Measurements from ENCODE around the gene NME3.

NME3 gene

DNA sequence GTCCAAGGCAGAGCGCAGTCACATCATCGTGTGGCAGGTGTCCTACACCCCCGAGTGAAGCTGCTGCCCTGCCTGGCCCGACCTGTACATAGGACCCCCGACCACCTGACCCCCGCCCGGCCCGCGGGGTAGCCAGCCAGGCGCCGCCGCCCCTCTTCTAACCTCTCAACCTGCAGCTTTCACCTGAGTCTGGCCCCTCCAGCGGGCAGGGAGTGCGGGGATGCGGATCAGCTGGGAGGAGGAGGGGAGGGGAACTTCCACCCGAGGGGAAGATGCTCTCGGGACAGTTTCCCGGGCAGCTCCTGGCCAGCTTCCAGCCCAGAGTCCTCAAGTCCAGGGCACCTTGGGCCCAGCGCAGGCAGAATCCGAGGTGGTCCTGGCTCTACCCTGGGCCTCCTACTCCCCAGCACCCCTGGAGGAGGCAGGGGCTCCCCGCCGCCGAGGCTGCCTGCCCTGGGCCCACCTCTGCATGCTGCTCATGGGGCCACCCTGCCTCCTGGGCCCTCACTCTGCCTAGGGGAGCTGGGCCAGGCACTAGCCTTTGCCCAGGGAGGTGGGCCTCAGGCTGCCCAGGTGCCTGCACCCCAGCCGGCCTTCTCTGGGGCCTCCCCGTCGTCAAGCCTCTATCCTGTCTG lies 2.5 kb downstream of the NME3 start:
- no peaks in the 10 kb centered on the region for H3K9me3 ChIP-seq (ENCODE audit: control insufficient read depth, low read length)
- no peak overlapping the region for H3K4me3 ChIP-seq (ENCODE audit: insufficient read depth, low read depth, low read length, poor library complexity, severe bottlenecking)
- H3K27me3 ChIP-seq (replicated peaks; ENCODE audit: control insufficient read depth, insufficient read depth, low read length, poor library complexity, severe bottlenecking), result no peaks in the 10 kb centered on the region
- H3K36me3 ChIP-seq (ENCODE audit: control insufficient read depth, insufficient read depth, low read length), result peaks cover 43% of the 10 kb centered on the region
- DNase-seq, result no peak
- peaks cover 19% of the 10 kb centered on the region for H3K4me1 ChIP-seq (ENCODE audit: control insufficient read depth, insufficient read depth, low read length, poor library complexity, severe bottlenecking)
- no peak overlapping the region for H3K27ac ChIP-seq (ENCODE audit: insufficient read depth, low read length, poor library complexity, severe bottlenecking)

DNA sequence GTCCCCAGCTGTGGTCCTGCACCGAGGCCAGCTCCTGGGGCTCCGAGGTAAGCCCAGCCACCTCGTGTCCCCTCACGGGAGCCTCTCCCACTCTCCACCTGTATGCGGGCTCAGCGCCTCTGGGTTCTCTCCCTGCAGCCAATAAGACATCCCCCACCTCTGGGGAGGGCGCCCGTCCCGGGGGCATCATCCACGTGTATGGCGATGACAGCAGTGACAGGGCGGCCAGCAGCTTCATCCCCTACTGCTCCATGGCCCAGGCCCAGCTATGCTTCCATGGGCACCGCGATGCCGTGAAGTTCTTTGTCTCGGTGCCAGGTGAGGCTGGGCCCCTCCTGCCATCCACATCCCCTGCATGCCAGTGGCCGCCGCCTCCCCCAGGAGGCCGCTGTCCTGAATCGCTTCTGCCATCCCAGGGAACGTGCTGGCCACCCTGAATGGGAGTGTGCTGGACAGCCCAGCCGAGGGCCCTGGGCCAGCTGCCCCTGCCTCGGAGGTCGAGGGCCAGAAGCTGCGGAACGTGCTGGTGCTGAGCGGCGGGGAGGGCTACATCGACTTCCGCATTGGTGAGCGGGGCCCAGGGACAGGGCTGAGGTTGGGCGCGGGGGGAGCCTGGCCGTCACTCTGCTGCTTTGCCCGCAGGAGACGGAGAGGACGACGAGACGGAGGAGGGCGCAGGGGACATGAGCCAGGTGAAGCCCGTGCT lies 3.1 kb downstream of the NME3 start:
- H3K4me3 ChIP-seq (ENCODE audit: insufficient read depth, low read depth, low read length, poor library complexity, severe bottlenecking), result no peak overlapping the region
- no peak overlapping the region for H3K27ac ChIP-seq (ENCODE audit: insufficient read depth, low read length, poor library complexity, severe bottlenecking)
- H3K9me3 ChIP-seq (ENCODE audit: control insufficient read depth, low read length), result no peaks in the 10 kb centered on the region
- peaks cover 46% of the 10 kb centered on the region for H3K36me3 ChIP-seq (ENCODE audit: control insufficient read depth, insufficient read depth, low read length)
- H3K4me1 ChIP-seq (ENCODE audit: control insufficient read depth, insufficient read depth, low read length, poor library complexity, severe bottlenecking), result peaks cover 15% of the 10 kb centered on the region
- DNase-seq, result no peak
- no peaks in the 10 kb centered on the region for H3K27me3 ChIP-seq (replicated peaks; ENCODE audit: control insufficient read depth, insufficient read depth, low read length, poor library complexity, severe bottlenecking)

DNA sequence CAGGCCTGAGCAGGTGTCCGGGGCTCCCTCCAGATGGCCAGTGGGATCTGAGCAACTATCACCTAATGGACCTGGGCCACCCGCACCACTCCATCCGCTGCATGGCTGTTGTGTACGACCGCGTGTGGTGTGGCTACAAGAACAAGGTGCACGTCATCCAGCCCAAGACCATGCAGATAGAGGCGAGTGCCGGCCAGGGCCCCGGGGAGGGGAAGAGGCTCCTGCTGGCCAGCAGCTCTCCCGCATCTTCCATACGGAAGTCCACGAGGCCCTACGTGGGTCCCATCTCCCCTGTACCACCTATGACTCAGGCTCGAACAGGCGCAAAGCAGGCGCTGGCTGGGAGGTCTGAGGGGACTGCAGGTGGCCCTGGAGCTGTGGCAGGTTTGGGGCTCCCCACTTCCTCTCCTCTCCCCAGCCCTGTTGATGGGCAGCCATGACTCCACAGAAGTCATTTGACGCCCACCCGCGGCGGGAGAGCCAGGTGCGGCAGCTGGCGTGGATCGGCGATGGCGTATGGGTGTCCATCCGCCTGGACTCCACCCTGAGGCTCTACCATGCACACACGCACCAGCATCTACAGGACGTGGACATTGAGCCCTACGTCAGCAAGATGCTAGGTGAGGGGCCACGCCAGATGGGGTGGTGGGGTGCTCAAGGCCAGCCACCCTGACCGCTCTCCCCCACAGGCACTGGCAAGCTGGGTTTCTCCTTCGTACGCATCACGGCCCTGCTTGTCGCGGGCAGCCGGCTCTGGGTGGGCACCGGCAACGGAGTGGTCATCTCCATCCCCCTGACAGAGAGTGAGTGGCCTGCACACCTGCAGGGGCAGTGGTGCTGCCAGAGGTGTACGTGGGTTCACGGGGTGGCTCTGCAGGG lies 4.0 kb downstream of the NME3 start:
- H3K27ac ChIP-seq (ENCODE audit: insufficient read depth, low read length, poor library complexity, severe bottlenecking), result no peak overlapping the region
- H3K4me1 ChIP-seq (ENCODE audit: control insufficient read depth, insufficient read depth, low read length, poor library complexity, severe bottlenecking), result peaks cover 13% of the 10 kb centered on the region
- H3K4me3 ChIP-seq (ENCODE audit: insufficient read depth, low read depth, low read length, poor library complexity, severe bottlenecking), result no peak overlapping the region
- DNase-seq, result no peak
- peaks cover 53% of the 10 kb centered on the region for H3K36me3 ChIP-seq (ENCODE audit: control insufficient read depth, insufficient read depth, low read length)
- no peaks in the 10 kb centered on the region for H3K9me3 ChIP-seq (ENCODE audit: control insufficient read depth, low read length)
- H3K27me3 ChIP-seq (replicated peaks; ENCODE audit: control insufficient read depth, insufficient read depth, low read length, poor library complexity, severe bottlenecking), result no peaks in the 10 kb centered on the region

- DNase-seq, result no peak
These were observed 4.6 kb downstream of the NME3 start for GRCh38 chr16:1766701-1767100.

GRCh38 chr16:1766231-1766630 lies 5.1 kb downstream of the NME3 start:
- no peaks in the 10 kb centered on the region for H3K9me3 ChIP-seq (ENCODE audit: control insufficient read depth, low read length)
- H3K27ac ChIP-seq (ENCODE audit: insufficient read depth, low read length, poor library complexity, severe bottlenecking), result no peak overlapping the region
- DNase-seq, result no peak
- no peak overlapping the region for H3K4me3 ChIP-seq (ENCODE audit: insufficient read depth, low read depth, low read length, poor library complexity, severe bottlenecking)
- peaks cover 7% of the 10 kb centered on the region for H3K4me1 ChIP-seq (ENCODE audit: control insufficient read depth, insufficient read depth, low read length, poor library complexity, severe bottlenecking)
- H3K36me3 ChIP-seq (ENCODE audit: control insufficient read depth, insufficient read depth, low read length), result peaks cover 61% of the 10 kb centered on the region
- H3K27me3 ChIP-seq (replicated peaks; ENCODE audit: control insufficient read depth, insufficient read depth, low read length, poor library complexity, severe bottlenecking), result no peaks in the 10 kb centered on the region

More at GRCh38 chr16:1766701-1767100, 4.6 kb downstream of the NME3 start:
- H3K27me3 ChIP-seq (replicated peaks; ENCODE audit: control insufficient read depth, insufficient read depth, low read length, poor library complexity, severe bottlenecking), result no peaks in the 10 kb centered on the region
- H3K9me3 ChIP-seq (ENCODE audit: control insufficient read depth, low read length), result no peaks in the 10 kb centered on the region
- no peak overlapping the region for H3K4me3 ChIP-seq (ENCODE audit: insufficient read depth, low read depth, low read length, poor library complexity, severe bottlenecking)
- peaks cover 7% of the 10 kb centered on the region for H3K4me1 ChIP-seq (ENCODE audit: control insufficient read depth, insufficient read depth, low read length, poor library complexity, severe bottlenecking)
- H3K27ac ChIP-seq (ENCODE audit: insufficient read depth, low read length, poor library complexity, severe bottlenecking), result no peak overlapping the region
- peaks cover 59% of the 10 kb centered on the region for H3K36me3 ChIP-seq (ENCODE audit: control insufficient read depth, insufficient read depth, low read length)

DNA sequence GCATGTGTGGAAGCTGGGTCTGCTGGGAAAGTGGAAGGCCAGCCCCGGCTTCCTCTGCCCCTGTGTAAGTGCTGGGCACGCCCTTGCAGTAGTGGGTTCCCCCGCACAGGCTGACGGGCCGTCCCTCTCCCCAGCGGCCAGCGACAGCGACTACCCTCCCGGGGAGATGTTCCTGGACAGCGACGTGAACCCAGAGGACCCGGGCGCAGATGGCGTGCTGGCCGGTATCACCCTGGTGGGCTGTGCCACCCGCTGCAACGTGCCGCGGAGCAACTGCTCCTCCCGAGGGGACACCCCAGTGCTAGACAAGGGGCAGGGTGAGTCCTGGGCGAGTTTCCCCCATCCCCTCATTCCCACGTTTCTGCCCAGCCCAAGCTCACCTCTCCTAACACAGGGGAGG lies 5.5 kb downstream of the NME3 start:
- no peak overlapping the region for H3K4me3 ChIP-seq (ENCODE audit: insufficient read depth, low read depth, low read length, poor library complexity, severe bottlenecking)
- no peaks in the 10 kb centered on the region for H3K9me3 ChIP-seq (ENCODE audit: control insufficient read depth, low read length)
- DNase-seq, result no peak
- peaks cover 65% of the 10 kb centered on the region for H3K36me3 ChIP-seq (ENCODE audit: control insufficient read depth, insufficient read depth, low read length)
- no peak overlapping the region for H3K27ac ChIP-seq (ENCODE audit: insufficient read depth, low read length, poor library complexity, severe bottlenecking)
- H3K27me3 ChIP-seq (replicated peaks; ENCODE audit: control insufficient read depth, insufficient read depth, low read length, poor library complexity, severe bottlenecking), result no peaks in the 10 kb centered on the region
- H3K4me1 ChIP-seq (ENCODE audit: control insufficient read depth, insufficient read depth, low read length, poor library complexity, severe bottlenecking), result peaks cover 5% of the 10 kb centered on the region

DNA sequence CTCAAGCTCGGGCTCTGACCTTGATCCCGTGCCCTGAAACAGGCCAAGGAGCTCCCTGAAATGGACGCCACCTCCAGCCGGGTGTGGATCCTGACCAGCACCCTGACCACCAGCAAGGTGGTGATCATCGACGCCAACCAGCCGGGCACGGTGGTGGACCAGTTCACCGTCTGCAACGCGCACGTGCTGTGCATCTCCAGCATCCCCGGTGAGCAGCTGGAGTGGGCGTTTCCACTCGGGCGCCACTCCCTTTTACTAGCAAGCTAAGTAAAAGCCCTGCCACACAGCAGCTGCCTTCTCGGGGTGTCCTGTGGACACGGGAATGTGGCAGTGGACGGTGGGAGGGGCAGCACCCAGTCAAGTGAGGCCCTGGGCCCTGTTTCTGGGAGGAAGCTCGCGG lies 6.4 kb downstream of the NME3 start:
- no peak for DNase-seq
- Histone ChIP-seq H3K36me3 (ENCODE audit: control insufficient read depth, insufficient read depth, low read length) (peaks cover 69% of the 10 kb centered on the region), H3K27me3 (replicated peaks; ENCODE audit: control insufficient read depth, insufficient read depth, low read length, poor library complexity, severe bottlenecking) (no peaks in the 10 kb centered on the region), H3K9me3 (ENCODE audit: control insufficient read depth, low read length) (no peaks in the 10 kb centered on the region), H3K4me3 (ENCODE audit: insufficient read depth, low read depth, low read length, poor library complexity, severe bottlenecking) (no peak overlapping the region), H3K27ac (ENCODE audit: insufficient read depth, low read length, poor library complexity, severe bottlenecking) (no peak overlapping the region), H3K4me1 (ENCODE audit: control insufficient read depth, insufficient read depth, low read length, poor library complexity, severe bottlenecking) (no peaks in the 10 kb centered on the region)

DNA sequence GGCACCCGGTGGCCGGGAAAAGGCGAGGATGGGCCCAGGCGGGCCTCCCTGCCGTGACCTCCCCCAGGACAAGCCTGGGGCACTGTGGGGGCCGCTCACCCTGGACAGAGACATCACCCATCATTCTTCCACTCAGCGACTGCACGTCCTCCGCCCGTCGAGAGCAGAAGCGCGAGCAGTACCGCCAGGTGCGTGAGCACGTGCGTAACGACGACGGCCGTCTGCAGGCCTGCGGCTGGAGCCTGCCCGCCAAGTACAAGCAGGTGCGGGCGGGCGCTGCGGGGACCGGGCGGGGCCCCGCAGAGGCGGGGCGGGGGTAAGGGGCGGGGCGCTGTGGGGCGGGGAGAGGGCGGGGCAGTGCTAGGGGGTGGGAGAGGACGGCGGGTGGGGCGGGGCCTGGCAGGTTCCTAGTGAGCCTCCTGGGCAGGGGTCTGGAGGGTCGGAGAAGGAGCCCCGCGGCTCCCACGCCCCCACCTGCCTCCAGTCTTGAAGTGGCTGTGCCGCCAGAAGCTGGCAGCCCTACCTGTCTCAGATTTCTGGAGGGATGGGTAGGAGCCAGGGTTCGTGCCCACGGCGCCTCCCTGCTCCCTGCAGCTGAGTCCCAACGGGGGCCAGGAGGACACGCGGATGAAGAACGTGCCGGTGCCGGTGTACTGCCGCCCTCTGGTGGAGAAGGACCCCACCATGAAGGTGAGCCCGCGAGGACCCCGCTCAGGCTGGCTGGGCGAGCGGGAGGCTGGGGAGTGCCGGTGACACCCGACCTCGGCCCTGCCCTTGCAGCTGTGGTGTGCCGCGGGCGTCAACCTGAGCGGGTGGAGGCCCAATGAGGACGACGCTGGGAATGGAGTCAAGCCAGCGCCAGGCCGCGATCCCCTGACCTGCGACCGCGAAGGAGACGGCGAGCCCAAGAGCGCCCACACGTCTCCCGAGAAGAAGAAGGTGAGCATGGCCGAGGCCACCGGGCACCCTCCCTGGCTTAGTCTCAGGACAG lies 7.5 kb downstream of the NME3 start:
- H3K27ac ChIP-seq (ENCODE audit: insufficient read depth, low read length, poor library complexity, severe bottlenecking), result no peak overlapping the region
- H3K36me3 ChIP-seq (ENCODE audit: control insufficient read depth, insufficient read depth, low read length), result peaks cover 67% of the 10 kb centered on the region
- no peaks in the 10 kb centered on the region for H3K4me1 ChIP-seq (ENCODE audit: control insufficient read depth, insufficient read depth, low read length, poor library complexity, severe bottlenecking)
- DNase-seq, result no peak
- H3K4me3 ChIP-seq (ENCODE audit: insufficient read depth, low read depth, low read length, poor library complexity, severe bottlenecking), result no peak overlapping the region
- no peaks in the 10 kb centered on the region for H3K9me3 ChIP-seq (ENCODE audit: control insufficient read depth, low read length)
- no peaks in the 10 kb centered on the region for H3K27me3 ChIP-seq (replicated peaks; ENCODE audit: control insufficient read depth, insufficient read depth, low read length, poor library complexity, severe bottlenecking)

GRCh38 chr16:1762879-1763520 lies 8.3 kb downstream of the NME3 start:
- no peak for DNase-seq
- Histone ChIP-seq H3K9me3 (ENCODE audit: control insufficient read depth, low read length) (no peaks in the 10 kb centered on the region), H3K27ac (ENCODE audit: insufficient read depth, low read length, poor library complexity, severe bottlenecking) (no peak overlapping the region), H3K4me3 (ENCODE audit: insufficient read depth, low read depth, low read length, poor library complexity, severe bottlenecking) (no peak overlapping the region), H3K36me3 (ENCODE audit: control insufficient read depth, insufficient read depth, low read length) (peaks cover 64% of the 10 kb centered on the region), H3K27me3 (replicated peaks; ENCODE audit: control insufficient read depth, insufficient read depth, low read length, poor library complexity, severe bottlenecking) (no peaks in the 10 kb centered on the region), H3K4me1 (ENCODE audit: control insufficient read depth, insufficient read depth, low read length, poor library complexity, severe bottlenecking) (no peaks in the 10 kb centered on the region)

All from effector memory CD4-positive, alpha-beta T cell (primary cell).